ENCODE results near the gene MAGEF1.

The MAGEF1 gene

GRCh38 chr3:184748219-184749135 lies 36.6 kb upstream of the MAGEF1 start:
- no peak for DNase-seq (ENCODE audit: low read depth, low spot score)
- Histone ChIP-seq H3K4me1 (ENCODE audit: insufficient read depth, insufficient read length) (peaks cover 8% of the 10 kb centered on the region), H3K36me3 (ENCODE audit: insufficient read depth, insufficient read length, low read length) (no peaks in the 10 kb centered on the region), H3K9ac (ENCODE audit: insufficient read length, low read depth) (no peak overlapping the region), H3K9me3 (ENCODE audit: insufficient read depth, low read length) (no peaks in the 10 kb centered on the region), H3K27me3 (ENCODE audit: insufficient read depth, insufficient read length) (no peaks in the 10 kb centered on the region), H3K4me3 (ENCODE audit: insufficient read length, low read depth) (no peak overlapping the region)
- no peak for TF ChIP-seq YY1 (IDR thresholded peaks at IDR 0.05; ENCODE audit: insufficient read depth, insufficient read length)
- no peak for TF ChIP-seq SUZ12 (IDR thresholded peaks at IDR 0.05; ENCODE audit: extremely low read depth, insufficient read depth, insufficient read length)
- no peak for TF ChIP-seq ZNF274 (IDR thresholded peaks at IDR 0.05; ENCODE audit: low read depth, low read length)

- no peak overlapping the region for H3K9ac ChIP-seq (ENCODE audit: insufficient read length, low read depth)
These were observed 34.6 kb upstream of the MAGEF1 start for GRCh38 chr3:184746131-184747120.

GRCh38 chr3:184745526-184745925 lies 33.7 kb upstream of the MAGEF1 start:
- Histone ChIP-seq H3K4me3 (ENCODE audit: insufficient read length, low read depth) (no peak overlapping the region), H3K9me3 (ENCODE audit: insufficient read depth, low read length) (no peaks in the 10 kb centered on the region), H3K4me1 (ENCODE audit: insufficient read depth, insufficient read length) (peaks cover 11% of the 10 kb centered on the region), H3K9ac (ENCODE audit: insufficient read length, low read depth) (no peak overlapping the region), H3K36me3 (ENCODE audit: insufficient read depth, insufficient read length, low read length) (no peaks in the 10 kb centered on the region), H3K27me3 (ENCODE audit: insufficient read depth, insufficient read length) (no peaks in the 10 kb centered on the region)
- no peak for DNase-seq (ENCODE audit: low read depth, low spot score)
- TF ChIP-seq SUZ12 (IDR thresholded peaks at IDR 0.05; ENCODE audit: extremely low read depth, insufficient read depth, insufficient read length) (no peak), ZNF274 (IDR thresholded peaks at IDR 0.05; ENCODE audit: low read depth, low read length) (no peak), YY1 (IDR thresholded peaks at IDR 0.05; ENCODE audit: insufficient read depth, insufficient read length) (no peak)

More at GRCh38 chr3:184746131-184747120, 34.6 kb upstream of the MAGEF1 start:
- no peak for DNase-seq (ENCODE audit: low read depth, low spot score)
- no peak overlapping the region for H3K4me3 ChIP-seq (ENCODE audit: insufficient read length, low read depth)
- H3K9me3 ChIP-seq (ENCODE audit: insufficient read depth, low read length), result no peaks in the 10 kb centered on the region
- H3K27me3 ChIP-seq (ENCODE audit: insufficient read depth, insufficient read length), result no peaks in the 10 kb centered on the region
- no peaks in the 10 kb centered on the region for H3K36me3 ChIP-seq (ENCODE audit: insufficient read depth, insufficient read length, low read length)
- TF ChIP-seq YY1 (IDR thresholded peaks at IDR 0.05; ENCODE audit: insufficient read depth, insufficient read length) (no peak), ZNF274 (IDR thresholded peaks at IDR 0.05; ENCODE audit: low read depth, low read length) (no peak), SUZ12 (IDR thresholded peaks at IDR 0.05; ENCODE audit: extremely low read depth, insufficient read depth, insufficient read length) (no peak)
- H3K4me1 ChIP-seq (ENCODE audit: insufficient read depth, insufficient read length), result peaks cover 11% of the 10 kb centered on the region

GRCh38 chr3:184743248-184743647 lies 31.4 kb upstream of the MAGEF1 start:
- no peak for TF ChIP-seq YY1 (IDR thresholded peaks at IDR 0.05; ENCODE audit: insufficient read depth, insufficient read length)
- TF ChIP-seq ZNF274 (IDR thresholded peaks at IDR 0.05; ENCODE audit: low read depth, low read length), result no peak
- H3K9me3 ChIP-seq (ENCODE audit: insufficient read depth, low read length), result no peaks in the 10 kb centered on the region
- peaks cover 11% of the 10 kb centered on the region for H3K4me1 ChIP-seq (ENCODE audit: insufficient read depth, insufficient read length)
- no peaks in the 10 kb centered on the region for H3K27me3 ChIP-seq (ENCODE audit: insufficient read depth, insufficient read length)
- H3K9ac ChIP-seq (ENCODE audit: insufficient read length, low read depth), result no peak overlapping the region
- no peak for DNase-seq (ENCODE audit: low read depth, low spot score)
- no peaks in the 10 kb centered on the region for H3K36me3 ChIP-seq (ENCODE audit: insufficient read depth, insufficient read length, low read length)
- no peak overlapping the region for H3K4me3 ChIP-seq (ENCODE audit: insufficient read length, low read depth)

- Histone ChIP-seq H3K4me1 (ENCODE audit: insufficient read depth, insufficient read length) (peaks cover 11% of the 10 kb centered on the region), H3K9ac (ENCODE audit: insufficient read length, low read depth) (no peak overlapping the region), H3K36me3 (ENCODE audit: insufficient read depth, insufficient read length, low read length) (no peaks in the 10 kb centered on the region), H3K27me3 (ENCODE audit: insufficient read depth, insufficient read length) (no peaks in the 10 kb centered on the region), H3K4me3 (ENCODE audit: insufficient read length, low read depth) (no peak overlapping the region), H3K9me3 (ENCODE audit: insufficient read depth, low read length) (no peaks in the 10 kb centered on the region)
- no peak for TF ChIP-seq SUZ12 (IDR thresholded peaks at IDR 0.05; ENCODE audit: extremely low read depth, insufficient read depth, insufficient read length)
- TF ChIP-seq ZNF274 (IDR thresholded peaks at IDR 0.05; ENCODE audit: low read depth, low read length), result no peak
- TF ChIP-seq YY1 (IDR thresholded peaks at IDR 0.05; ENCODE audit: insufficient read depth, insufficient read length), result no peak
- DNase-seq (ENCODE audit: low read depth, low spot score), result no peak
These were observed 30.8 kb upstream of the MAGEF1 start for GRCh38 chr3:184742676-184743135.

- Histone ChIP-seq H3K27me3 (ENCODE audit: insufficient read depth, insufficient read length) (no peaks in the 10 kb centered on the region), H3K9ac (ENCODE audit: insufficient read length, low read depth) (no peak overlapping the region), H3K9me3 (ENCODE audit: insufficient read depth, low read length) (no peaks in the 10 kb centered on the region), H3K4me1 (ENCODE audit: insufficient read depth, insufficient read length) (peaks cover 14% of the 10 kb centered on the region), H3K4me3 (ENCODE audit: insufficient read length, low read depth) (no peak overlapping the region), H3K36me3 (ENCODE audit: insufficient read depth, insufficient read length, low read length) (no peaks in the 10 kb centered on the region)
- no peak for TF ChIP-seq YY1 (IDR thresholded peaks at IDR 0.05; ENCODE audit: insufficient read depth, insufficient read length)
- TF ChIP-seq SUZ12 (IDR thresholded peaks at IDR 0.05; ENCODE audit: extremely low read depth, insufficient read depth, insufficient read length), result no peak
- no peak for TF ChIP-seq ZNF274 (IDR thresholded peaks at IDR 0.05; ENCODE audit: low read depth, low read length)
- no peak for DNase-seq (ENCODE audit: low read depth, low spot score)
These were observed 30.2 kb upstream of the MAGEF1 start for GRCh38 chr3:184741798-184742675.
